Measurements from ENCODE around the gene PDE10A. TPM values are rescaled to one million over a fixed set of nuclear protein-coding genes. Genes with fewer than 3 reads are reported as not detected.

PDE10A gene
- total RNA-seq, 1 donor from 2014 or later, result 0.79 TPM

GRCh38 chr6:165677091-165677490 lies 14.1 kb upstream of the PDE10A start:
- DNase-seq (ENCODE audit: low read depth), result no peak
- Histone ChIP-seq H3K27me3 (ENCODE audit: control insufficient read depth, insufficient read depth, low read length) (no peaks in the 10 kb centered on the region), H3K4me3 (ENCODE audit: low read depth, low read length) (no peak overlapping the region), H3K36me3 (ENCODE audit: control insufficient read depth, insufficient read depth, low read length) (no peaks in the 10 kb centered on the region)
- TF ChIP-seq, protein P1, sequence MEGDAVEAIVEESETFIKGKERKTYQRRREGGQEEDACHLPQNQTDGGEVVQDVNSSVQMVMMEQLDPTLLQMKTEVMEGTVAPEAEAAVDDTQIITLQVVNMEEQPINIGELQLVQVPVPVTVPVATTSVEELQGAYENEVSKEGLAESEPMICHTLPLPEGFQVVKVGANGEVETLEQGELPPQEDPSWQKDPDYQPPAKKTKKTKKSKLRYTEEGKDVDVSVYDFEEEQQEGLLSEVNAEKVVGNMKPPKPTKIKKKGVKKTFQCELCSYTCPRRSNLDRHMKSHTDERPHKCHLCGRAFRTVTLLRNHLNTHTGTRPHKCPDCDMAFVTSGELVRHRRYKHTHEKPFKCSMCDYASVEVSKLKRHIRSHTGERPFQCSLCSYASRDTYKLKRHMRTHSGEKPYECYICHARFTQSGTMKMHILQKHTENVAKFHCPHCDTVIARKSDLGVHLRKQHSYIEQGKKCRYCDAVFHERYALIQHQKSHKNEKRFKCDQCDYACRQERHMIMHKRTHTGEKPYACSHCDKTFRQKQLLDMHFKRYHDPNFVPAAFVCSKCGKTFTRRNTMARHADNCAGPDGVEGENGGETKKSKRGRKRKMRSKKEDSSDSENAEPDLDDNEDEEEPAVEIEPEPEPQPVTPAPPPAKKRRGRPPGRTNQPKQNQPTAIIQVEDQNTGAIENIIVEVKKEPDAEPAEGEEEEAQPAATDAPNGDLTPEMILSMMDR (IDR thresholded peaks at IDR 0.05; ENCODE audit: insufficient read depth, low read length, severe bottlenecking), result no peak
- FAIRE-seq, result no peak

DNA sequence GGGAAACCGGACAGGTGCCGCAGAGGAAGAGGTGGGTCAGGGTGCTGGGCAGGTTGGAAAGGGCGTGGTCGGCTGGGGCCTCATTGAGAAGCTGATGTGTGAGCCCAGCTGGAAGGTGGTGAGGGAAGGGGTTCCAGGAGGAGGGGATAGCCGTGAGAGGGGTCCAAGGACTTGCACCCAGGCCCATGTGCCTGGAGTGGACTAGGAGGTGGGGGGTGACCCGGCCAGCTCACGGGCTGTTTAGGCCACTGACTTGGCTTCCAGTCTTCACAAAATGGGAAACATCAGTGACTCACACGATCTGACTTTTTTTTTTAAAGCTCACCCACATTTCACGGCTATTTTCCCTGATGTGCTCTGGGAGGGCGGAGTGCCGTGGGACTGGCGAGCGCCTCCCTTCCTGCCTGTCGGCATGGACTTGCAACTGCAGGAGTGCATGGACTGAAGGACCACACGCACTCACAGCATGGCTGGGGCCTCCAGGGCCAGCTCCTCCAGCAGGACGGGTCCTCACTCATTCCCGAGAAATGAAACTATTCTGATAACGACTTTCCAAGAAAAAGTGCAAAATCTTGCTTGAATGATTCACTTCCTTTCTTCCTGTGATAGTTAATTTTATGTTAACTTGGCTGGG lies 13.5 kb upstream of the PDE10A start:
- TF ChIP-seq, protein P1 (IDR thresholded peaks at IDR 0.05; ENCODE audit: insufficient read depth, low read length, severe bottlenecking), result no peak
- H3K4me3 ChIP-seq (ENCODE audit: low read depth, low read length), result no peak overlapping the region
- H3K36me3 ChIP-seq (ENCODE audit: control insufficient read depth, insufficient read depth, low read length), result no peaks in the 10 kb centered on the region
- DNase-seq (ENCODE audit: low read depth) (no peak), FAIRE-seq (no peak)
- no peaks in the 10 kb centered on the region for H3K27me3 ChIP-seq (ENCODE audit: control insufficient read depth, insufficient read depth, low read length)

DNA sequence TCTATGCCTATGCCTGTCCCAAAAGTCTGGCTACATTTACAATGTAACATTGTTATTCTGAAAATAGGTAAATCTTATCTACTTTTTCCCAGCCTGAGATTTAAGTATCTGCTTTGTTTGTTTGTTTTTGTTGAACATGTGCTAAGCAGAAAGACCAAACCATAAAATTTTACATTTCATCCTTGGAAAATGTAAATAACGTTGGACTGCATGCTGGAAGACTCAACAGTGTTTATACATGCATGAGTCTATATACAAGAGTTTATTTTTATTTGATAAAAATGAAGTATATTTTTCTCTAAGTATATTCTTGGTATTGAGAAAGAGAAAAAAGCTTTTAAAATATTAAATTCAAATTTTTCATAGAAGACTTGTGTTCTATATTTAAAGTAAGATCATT lies 12.1 kb upstream of the PDE10A start:
- Histone ChIP-seq H3K36me3 (ENCODE audit: control insufficient read depth, insufficient read depth, low read length) (no peaks in the 10 kb centered on the region), H3K27me3 (ENCODE audit: control insufficient read depth, insufficient read depth, low read length) (no peaks in the 10 kb centered on the region), H3K4me3 (ENCODE audit: low read depth, low read length) (no peak overlapping the region)
- TF ChIP-seq, protein P1 (IDR thresholded peaks at IDR 0.05; ENCODE audit: insufficient read depth, low read length, severe bottlenecking), result no peak
- no peak for DNase-seq (ENCODE audit: low read depth)
- no peak for FAIRE-seq

GRCh38 chr6:165674155-165675029 lies 11.4 kb upstream of the PDE10A start:
- H3K4me3 ChIP-seq (ENCODE audit: low read depth, low read length), result no peak overlapping the region
- H3K27me3 ChIP-seq (ENCODE audit: control insufficient read depth, insufficient read depth, low read length), result no peaks in the 10 kb centered on the region
- no peak for FAIRE-seq
- TF ChIP-seq, protein P1 (IDR thresholded peaks at IDR 0.05; ENCODE audit: insufficient read depth, low read length, severe bottlenecking), result no peak
- H3K36me3 ChIP-seq (ENCODE audit: control insufficient read depth, insufficient read depth, low read length), result no peaks in the 10 kb centered on the region
- no peak for DNase-seq (ENCODE audit: low read depth)

DNA sequence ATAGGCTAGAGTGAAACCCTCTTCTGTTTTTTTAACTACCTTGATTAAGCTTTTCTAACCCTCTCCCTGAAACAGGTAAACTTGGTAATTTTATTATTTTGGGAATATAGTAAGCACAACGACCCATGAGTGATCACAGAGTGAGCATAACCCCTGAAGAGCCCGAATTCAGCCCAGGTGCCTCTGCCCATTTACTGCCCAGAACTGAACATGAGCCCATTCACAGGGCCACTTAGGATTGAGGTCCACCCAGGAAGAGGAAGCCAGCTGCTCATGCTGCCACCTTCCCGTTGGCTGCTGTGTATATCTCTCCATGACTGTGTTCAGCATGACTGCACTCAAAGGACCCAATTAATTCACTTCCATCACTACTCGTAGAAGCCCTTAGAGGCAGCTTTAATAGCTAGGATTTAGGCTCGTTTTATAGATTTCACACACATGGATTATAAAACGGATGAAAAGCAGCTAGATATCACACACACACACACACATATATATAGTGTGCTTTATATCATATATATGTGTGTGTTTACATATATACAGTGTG lies 8.3 kb upstream of the PDE10A start:
- DNase-seq (ENCODE audit: low read depth), result no peak
- Histone ChIP-seq H3K4me3 (ENCODE audit: low read depth, low read length) (no peak overlapping the region), H3K36me3 (ENCODE audit: control insufficient read depth, insufficient read depth, low read length) (no peaks in the 10 kb centered on the region), H3K27me3 (ENCODE audit: control insufficient read depth, insufficient read depth, low read length) (no peaks in the 10 kb centered on the region)
- FAIRE-seq, result no peak
- TF ChIP-seq, protein P1 (IDR thresholded peaks at IDR 0.05; ENCODE audit: insufficient read depth, low read length, severe bottlenecking), result no peak
